K562 (cell line): ENCODE measurements around the gene PHF1. TPM values are rescaled to one million over a fixed set of nuclear protein-coding genes. Genes with fewer than 3 reads are reported as not detected.

ENCODE experiments used
- ARID4B ChIP-seq: sonication (generic); formaldehyde crosslinking; IDR thresholded peaks from 2 replicates; pipeline ENCODE4 v1.8.0; 2022; ENCODE audit warnings: mild to moderate bottlenecking, missing genetic modification reagents
- CUX1 ChIP-seq: fragments of 200-800 bp; sonication (Bioruptor generic); IDR thresholded peaks from 2 replicates; pipeline ENCODE4 v1.6.1; 2016; ENCODE audit warnings: missing genetic modification characterization, missing compliant biosample characterization
- KAT7 ChIP-seq: sonication (generic); formaldehyde crosslinking; IDR thresholded peaks from 2 replicates; pipeline ENCODE4 v1.8.0; 2022; ENCODE audit warnings: missing genetic modification reagents, mild to moderate bottlenecking, borderline replicate concordance
- ZBTB40 ChIP-seq, 2 experiments: fragments of 450-650 bp in 1 of 2; sonication (generic) in 1 of 2; formaldehyde crosslinking in 1 of 2; IDR thresholded peaks; 2 replicates each; pipeline versions ENCODE4 v1.7.1 to v1.9.0; 2016 to 2022; ENCODE audit warnings: inconsistent platforms in 1 of 2, mild to moderate bottlenecking in 1 of 2, missing genetic modification reagents in 1 of 2
- polyA plus RNA-seq, 8 experiments: library from polyadenylated mRNA; depleted of rRNA in 4 of 8; stranded (reverse) in 5 of 8; unstranded in 3 of 8; fragments of >200 nt; fragmentation: Nextera tagmentation in 2 of 8; fragmentation: Illumina TruSeq in 1 of 8; extraction: Ambion mirVana in 2 of 8; extraction: Trizol in 1 of 8; gene quantifications; 2 replicates each; pipeline versions ENCODE4 v1.2.1 to v1.2.3, GENCODE V29; 2011 to 2014; ENCODE audit warnings: inconsistent platforms in 1 of 8, missing spikeins in 1 of 8
- total RNA-seq, 7 experiments: library from RNA; depleted of rRNA in 6 of 7; stranded (reverse); fragments of >200 nt in 6 of 7; fragmentation: Illumina TruSeq in 2 of 7; extraction: Trizol in 2 of 7; gene quantifications; 2 replicates each; pipeline versions ENCODE4 v1.2.1 to v1.2.3, GENCODE V29; 2011 to 2021; ENCODE audit warnings: low replicate concordance in 1 of 7

Gene PHF1
- total and polyA plus RNA-seq, 9 of the 15 experiments (the other 6 are each of a cell fraction or from before 2014, with no cell fraction given) = 3.7 to 64.2 (median 33.7) TPM

GRCh38 chr6:33410711-33411631 lies at the start of gene PHF1 (continued):
- peak; percentile 87 for TF ChIP-seq ARID4B (CRISPR knock-in tag)
- TF ChIP-seq CUX1 (CRISPR knock-in tag) = no peak
- TF ChIP-seq ZBTB40 (IDR thresholded peaks at IDR 0.05) = peak; percentile 24; the same call in 1 of the 2 replicates
- TF ChIP-seq ZBTB40 (CRISPR knock-in tag; IDR thresholded peaks at IDR 0.05) = no peak
- 0 out of 2 replicates have a peak, but pooled peaks have one; percentile 73 for TF ChIP-seq KAT7 (CRISPR knock-in tag)
